Activated naive CD4-positive, alpha-beta T cell (primary cell): ENCODE results near the gene DPP6.

ENCODE experiments used
- DNase-seq, 4 experiments: peaks; one replicate each; lab custom pipeline; 2025; lab: John Stamatoyannopoulos, UW

Gene DPP6

GRCh38 chr7:154880513-154880912 is 828.3 kb downstream of the DPP6 start:
- DNase-seq = no peak

- DNase-seq = no peak
These were observed 828.8 kb downstream of the DPP6 start for GRCh38 chr7:154881026-154881425.

- DNase-seq = no peak
These were observed 829.3 kb downstream of the DPP6 start for GRCh38 chr7:154881526-154881925.

GRCh38 chr7:154882931-154883474 is 830.8 kb downstream of the DPP6 start:
- no peak for DNase-seq

GRCh38 chr7:154884348-154884920 is 832.2 kb downstream of the DPP6 start:
- DNase-seq = no peak

GRCh38 chr7:154886591-154886990 is 834.4 kb downstream of the DPP6 start:
- DNase-seq = no peak

- DNase-seq = no peak
These were observed 836.5 kb downstream of the DPP6 start for GRCh38 chr7:154888690-154889089.

- DNase-seq = no peak
These were observed 840.3 kb downstream of the DPP6 start for GRCh38 chr7:154892459-154892858.

GRCh38 chr7:154896076-154896475 is 843.9 kb downstream of the DPP6 start:
- DNase-seq = no peak

GRCh38 chr7:154898973-154899855 is 847.0 kb downstream of the DPP6 start:
- no peak for DNase-seq

- DNase-seq = no peak
These were observed 847.7 kb downstream of the DPP6 start for GRCh38 chr7:154899862-154900261.

- no peak for DNase-seq
These were observed 850.4 kb downstream of the DPP6 start for GRCh38 chr7:154902600-154903082.

GRCh38 chr7:154903083-154903731 is 851.0 kb downstream of the DPP6 start:
- no peak for DNase-seq

- no peak for DNase-seq
These were observed 852.9 kb downstream of the DPP6 start for GRCh38 chr7:154905146-154905545.

GRCh38 chr7:154905615-154906014 is 853.4 kb downstream of the DPP6 start:
- no peak for DNase-seq

- no peak for DNase-seq
These were observed 854.0 kb downstream of the DPP6 start for GRCh38 chr7:154906201-154906600.

- no peak for DNase-seq
These were observed 854.6 kb downstream of the DPP6 start for GRCh38 chr7:154906736-154907355.

GRCh38 chr7:154907651-154908620 is 855.7 kb downstream of the DPP6 start:
- no peak for DNase-seq

- DNase-seq = no peak
These were observed 857.3 kb downstream of the DPP6 start for GRCh38 chr7:154909241-154910105.

GRCh38 chr7:154910125-154910524 is 857.9 kb downstream of the DPP6 start:
- no peak for DNase-seq
